Endometrial microvascular endothelial cells (primary cell): Measurements from ENCODE around the gene CLMP. TPM values are rescaled to one million over a fixed set of nuclear protein-coding genes. Genes with fewer than 3 reads are reported as not detected.
"Not testable (repeated sequence)": the region's sequence is repeated elsewhere in the genome, so short reads cannot be mapped to it uniquely, and the experiment has no call there.

ENCODE experiments used
- in situ Hi-C: cut with HindIII; loops from 2 replicates; pipeline ENCODE4 v1.10.0; 2017; ENCODE audit warnings: low sequenced_read_pairs, low pct_unique_long_range_greater_than_20kb; ENCODE audit errors: inconsistent ontology term
- total RNA-seq: library from RNA; depleted of rRNA; stranded (reverse); fragments of >200 nt; gene quantifications from one replicate; pipeline ENCODE4 v1.2.3, GENCODE V29; 2015; ENCODE audit errors: inconsistent ontology term

The CLMP gene
- total RNA-seq, 1 donor from 2014 or later, result 0.09 TPM

GRCh38 chr11:123221096-123221561 lies 26.1 kb upstream of the CLMP start:
- in situ Hi-C loops, result no loop called here

GRCh38 chr11:123219066-123219690 lies 24.1 kb upstream of the CLMP start:
- in situ Hi-C loops, result no loop called here

- in situ Hi-C loops, result no loop called here
Measured at GRCh38 chr11:123218451-123218850, 23.4 kb upstream of the CLMP start.

GRCh38 chr11:123217897-123218296 lies 22.8 kb upstream of the CLMP start:
- in situ Hi-C loops, result no loop called here

GRCh38 chr11:123216249-123216648 lies 21.2 kb upstream of the CLMP start:
- in situ Hi-C loops, result no loop called here

- in situ Hi-C loops, result no loop called here
Measured at GRCh38 chr11:123214940-123215339, 19.9 kb upstream of the CLMP start.

GRCh38 chr11:123214396-123214795 lies 19.3 kb upstream of the CLMP start:
- in situ Hi-C loops, result no loop called here

- in situ Hi-C loops, result no loop called here
Measured at GRCh38 chr11:123213307-123213771, 18.3 kb upstream of the CLMP start.

- in situ Hi-C loops, result no loop called here
Measured at GRCh38 chr11:123212406-123212805, 17.4 kb upstream of the CLMP start.

- in situ Hi-C loops, result no loop called here
Measured at GRCh38 chr11:123211981-123212380, 16.9 kb upstream of the CLMP start.

GRCh38 chr11:123211149-123211852 lies 16.3 kb upstream of the CLMP start:
- in situ Hi-C loops, result no loop called here

GRCh38 chr11:123209591-123209990 lies 14.5 kb upstream of the CLMP start:
- in situ Hi-C loops, result no loop called here

GRCh38 chr11:123206791-123207434 lies 11.9 kb upstream of the CLMP start:
- in situ Hi-C loops, result no loop called here

- in situ Hi-C loops, result not testable (repeated sequence)
Measured at GRCh38 chr11:123206055-123206454, 11.0 kb upstream of the CLMP start.

GRCh38 chr11:123203934-123204333 lies 8.9 kb upstream of the CLMP start:
- in situ Hi-C loops, result no loop called here

- in situ Hi-C loops, result no loop called here
Measured at GRCh38 chr11:123203471-123203870, 8.4 kb upstream of the CLMP start.

GRCh38 chr11:123202155-123203151 lies 7.4 kb upstream of the CLMP start:
- in situ Hi-C loops, result no loop called here

- in situ Hi-C loops, result no loop called here
Measured at GRCh38 chr11:123200264-123200663, 5.2 kb upstream of the CLMP start.

GRCh38 chr11:123197711-123198110 lies 2.7 kb upstream of the CLMP start:
- in situ Hi-C loops, result no loop called here
